Naive B cell (primary cell): ENCODE data around the gene ABCC6. TPM values are rescaled to one million over a fixed set of nuclear protein-coding genes. Genes with fewer than 3 reads are reported as not detected.
"Not testable (repeated sequence)": the region's sequence is repeated elsewhere in the genome, so short reads cannot be mapped to it uniquely, and the experiment has no call there.

Source experiments
- ATAC-seq, 2 donors: fragments of 150-1000 bp; cut with Tn5 transposase; 2 replicates each; pipeline ENCODE4 v1.10.0; 2021; ENCODE audit warnings: low read depth in 2 of 2, mild to moderate bottlenecking in 2 of 2, moderate library complexity in 2 of 2
- DNase-seq: peaks from one replicate; pipeline ENCODE4 v3.0.0; 2022
- H3K27ac Mint-ChIP-seq, 6 donors: one replicate each; pipeline ENCODE4 v1.8.0; 2020 to 2022; ENCODE audit warnings: mild to moderate bottlenecking in 6 of 6, mixed read lengths in 6 of 6, moderate library complexity in 5 of 6, inconsistent platforms in 2 of 6
- H3K27me3 Mint-ChIP-seq, 3 donors: one replicate each; pipeline ENCODE4 v1.8.0; 2021 to 2022; ENCODE audit warnings: mixed read lengths in 3 of 3, mild to moderate bottlenecking in 1 of 3
- H3K36me3 Mint-ChIP-seq, 2 donors: one replicate each; pipeline ENCODE4 v1.8.0; 2020 to 2022; ENCODE audit warnings: mixed read lengths in 2 of 2, inconsistent platforms in 1 of 2, mild to moderate bottlenecking in 1 of 2
- H3K4me1 Mint-ChIP-seq, 3 donors: one replicate each; pipeline ENCODE4 v1.8.0; 2020 to 2022; ENCODE audit warnings: mixed read lengths in 3 of 3, inconsistent platforms in 1 of 3, mild to moderate bottlenecking in 1 of 3, moderate library complexity in 1 of 3
- H3K4me3 Mint-ChIP-seq, 8 donors: one replicate each; pipeline ENCODE4 v1.8.0; 2020 to 2022; ENCODE audit warnings: mild to moderate bottlenecking in 8 of 8, mixed read lengths in 8 of 8, moderate library complexity in 8 of 8, inconsistent platforms in 2 of 8
- H3K9me3 Mint-ChIP-seq, 7 donors: one replicate each; pipeline ENCODE4 v1.8.0; 2020 to 2022; ENCODE audit warnings: mixed read lengths in 7 of 7, mild to moderate bottlenecking in 5 of 7, inconsistent platforms in 2 of 7, moderate library complexity in 1 of 7
- polyA plus RNA-seq, 6 donors: library from polyadenylated mRNA; unstranded; fragments of 300-500 nt; fragmentation: Illumina TruSeq; gene quantifications; one replicate each; pipeline ENCODE4 v1.2.3, GENCODE V29; 2021; ENCODE audit warnings: low read depth in 6 of 6

ABCC6 gene
- under 1 TPM in 2 of 6 donors, not detected in 4; 0.09 to 0.26 TPM for polyA plus RNA-seq

DNA sequence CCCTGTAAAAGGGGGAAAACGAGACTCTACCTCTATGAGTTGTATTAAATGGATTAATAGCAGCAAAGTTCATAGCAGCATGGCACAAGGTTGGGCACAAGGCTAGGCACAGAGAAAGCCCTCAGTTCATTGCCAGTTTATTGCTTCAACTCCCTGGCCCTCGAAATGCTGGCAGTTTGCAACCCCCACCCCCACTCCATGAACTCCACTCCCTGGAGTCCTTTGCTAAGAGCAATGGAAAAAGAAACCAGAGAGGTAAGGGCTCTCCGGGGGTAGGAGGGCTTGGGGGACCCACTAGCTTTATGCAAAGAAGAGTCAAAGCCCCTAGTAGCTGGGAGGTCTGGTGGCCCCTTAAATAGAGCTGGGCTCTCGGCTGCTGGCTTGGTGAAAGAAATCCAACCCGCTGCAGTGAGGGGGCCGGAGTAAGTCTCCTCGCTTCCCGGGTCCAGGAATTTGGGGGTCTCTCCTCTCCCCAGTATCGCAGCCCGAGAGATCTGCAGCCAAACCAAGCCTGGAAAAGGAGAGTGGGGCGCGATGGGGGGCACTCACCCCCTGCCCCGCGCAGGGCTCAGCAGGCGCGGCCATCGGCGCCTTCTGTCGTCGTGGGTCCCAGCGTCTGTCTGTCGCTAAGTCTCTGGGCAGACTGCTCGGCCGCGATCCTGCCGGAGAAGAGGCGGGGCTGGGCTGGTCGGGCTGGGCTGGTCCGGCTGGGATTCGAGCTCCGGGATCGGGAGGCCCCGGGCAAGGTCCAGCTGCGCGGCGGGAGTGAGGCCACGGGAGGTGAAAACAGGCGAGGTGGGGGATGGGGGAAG lies at the start of gene ABCC6:
ABCC6 (minus strand) TSS at position 645 of the 812 bp plus-strand sequence; CDS start at position 585, 60 bp downstream.
- H3K4me3 Mint-ChIP-seq = peak within 1 kb of the TSS in 5 of 8 donors; percentile 15 to 71 (median 30)
- not testable (repeated sequence) for DNase-seq

DNA sequence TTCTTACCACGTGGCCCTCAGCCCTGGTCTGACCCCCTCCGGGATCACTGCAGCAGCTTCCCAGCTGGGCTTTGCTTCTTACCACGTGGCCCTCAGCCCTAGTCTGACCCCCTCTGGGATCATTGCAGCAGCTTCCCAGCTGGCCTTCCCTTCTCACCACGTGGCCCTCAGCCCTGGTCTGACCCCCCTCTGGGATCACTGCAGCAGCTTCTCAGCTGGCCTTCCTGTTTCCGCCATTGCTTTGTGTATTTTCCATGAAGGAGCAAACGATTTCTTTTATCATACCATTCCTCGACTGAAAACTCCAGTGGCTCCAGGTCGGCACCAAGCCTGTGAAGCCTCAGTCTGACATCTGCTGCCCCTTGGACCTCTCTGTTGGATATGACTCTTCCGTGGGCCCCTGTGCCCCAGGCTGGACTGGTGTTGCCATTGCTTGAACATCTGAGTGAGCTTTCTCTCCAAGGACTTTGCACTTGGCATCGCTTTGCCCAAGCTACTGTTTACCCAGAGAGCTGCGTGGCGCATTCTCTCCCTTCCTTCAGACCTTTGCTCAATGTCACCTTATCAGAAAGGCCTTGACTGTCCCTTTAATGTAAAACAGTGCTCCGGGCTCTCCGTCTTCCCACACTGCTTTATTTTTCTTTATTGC lies 49.4 kb upstream of the ABCC6 start:
- not testable (repeated sequence) for ATAC-seq, H3K4me3 Mint-ChIP-seq, H3K27ac Mint-ChIP-seq, H3K4me1 Mint-ChIP-seq, H3K36me3 Mint-ChIP-seq, DNase-seq, H3K27me3 Mint-ChIP-seq, H3K9me3 Mint-ChIP-seq

More for the DNA sequence above, at the start of gene ABCC6:
- ATAC-seq = peak in 1 of 2 donors; percentile 35
- not testable (repeated sequence) for H3K27ac Mint-ChIP-seq, H3K36me3 Mint-ChIP-seq, H3K9me3 Mint-ChIP-seq, H3K27me3 Mint-ChIP-seq, H3K4me1 Mint-ChIP-seq

DNA sequence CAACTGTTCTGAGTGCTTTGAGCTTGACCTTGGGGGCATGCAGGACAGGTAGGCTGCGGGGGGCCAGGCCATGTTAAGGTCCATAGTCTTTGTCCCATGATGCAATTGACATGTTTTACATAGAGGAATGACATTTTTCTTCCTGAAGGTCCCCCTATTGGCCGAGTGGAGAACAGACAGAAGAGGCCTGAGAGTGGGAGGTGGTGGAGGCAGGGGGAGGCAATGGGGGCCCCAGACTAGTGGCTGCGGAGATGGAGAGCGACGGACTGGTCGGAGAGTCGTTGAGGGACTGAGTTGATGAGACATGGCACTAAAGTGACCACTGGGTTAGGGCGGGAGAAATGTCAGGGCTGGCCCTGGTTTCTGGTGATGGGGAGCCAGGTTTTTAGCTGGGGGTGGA lies 48.4 kb upstream of the ABCC6 start:
- H3K4me1 Mint-ChIP-seq, DNase-seq, H3K9me3 Mint-ChIP-seq, H3K27me3 Mint-ChIP-seq, H3K36me3 Mint-ChIP-seq, ATAC-seq, H3K27ac Mint-ChIP-seq, H3K4me3 Mint-ChIP-seq: not testable (repeated sequence)

DNA sequence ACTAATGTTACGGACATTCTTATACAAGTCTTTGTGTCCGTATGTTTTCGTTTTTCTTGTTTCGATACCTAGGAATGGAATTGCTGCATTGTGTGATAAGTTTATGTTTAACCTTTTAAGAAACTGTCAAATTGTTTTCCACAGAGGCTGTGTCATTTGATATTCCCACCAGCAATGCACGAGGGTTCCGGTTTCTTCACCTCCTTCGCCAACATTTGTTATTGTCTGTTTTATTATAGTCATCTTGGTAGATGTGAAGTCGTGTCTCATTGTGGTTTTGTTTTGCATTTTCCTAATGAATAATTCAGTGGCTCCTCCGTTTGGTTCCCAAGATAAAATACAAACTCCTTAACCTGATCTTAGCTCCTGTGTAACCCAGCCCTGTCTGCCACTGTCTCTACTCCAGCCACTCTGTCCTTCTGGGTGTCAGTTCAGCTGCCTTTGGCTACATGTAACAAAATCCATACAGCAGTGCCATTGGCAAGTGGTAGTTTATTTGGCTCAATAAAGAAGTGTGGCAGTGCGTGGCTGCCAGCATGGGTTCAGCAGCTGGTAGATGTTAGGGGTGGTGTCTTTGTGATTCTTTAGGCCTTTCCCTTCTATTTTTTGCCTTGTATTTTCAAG lies 45.0 kb upstream of the ABCC6 start:
- not testable (repeated sequence) for H3K27me3 Mint-ChIP-seq, H3K27ac Mint-ChIP-seq, H3K36me3 Mint-ChIP-seq, H3K9me3 Mint-ChIP-seq, H3K4me1 Mint-ChIP-seq, DNase-seq, ATAC-seq, H3K4me3 Mint-ChIP-seq

DNA sequence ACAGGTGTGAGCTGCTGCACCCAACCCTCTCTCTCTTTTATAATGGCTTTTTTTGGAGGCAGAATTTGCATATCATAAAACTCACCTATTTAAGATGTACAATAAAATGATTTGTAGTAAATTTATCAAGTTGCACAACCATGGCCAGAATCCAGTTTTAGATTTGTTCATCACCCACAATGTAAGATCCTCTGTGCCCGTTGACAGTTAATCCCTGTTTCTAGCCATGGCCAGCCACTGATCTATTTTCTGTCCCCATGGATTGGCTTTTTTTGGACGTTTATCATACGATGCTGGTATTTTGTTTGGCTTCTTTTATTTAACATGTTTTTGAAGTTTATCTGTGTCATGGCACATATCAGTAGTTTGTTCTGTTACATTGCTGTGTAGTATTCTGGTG lies 44.4 kb upstream of the ABCC6 start:
- H3K27ac Mint-ChIP-seq, H3K9me3 Mint-ChIP-seq: not testable (repeated sequence)

DNA sequence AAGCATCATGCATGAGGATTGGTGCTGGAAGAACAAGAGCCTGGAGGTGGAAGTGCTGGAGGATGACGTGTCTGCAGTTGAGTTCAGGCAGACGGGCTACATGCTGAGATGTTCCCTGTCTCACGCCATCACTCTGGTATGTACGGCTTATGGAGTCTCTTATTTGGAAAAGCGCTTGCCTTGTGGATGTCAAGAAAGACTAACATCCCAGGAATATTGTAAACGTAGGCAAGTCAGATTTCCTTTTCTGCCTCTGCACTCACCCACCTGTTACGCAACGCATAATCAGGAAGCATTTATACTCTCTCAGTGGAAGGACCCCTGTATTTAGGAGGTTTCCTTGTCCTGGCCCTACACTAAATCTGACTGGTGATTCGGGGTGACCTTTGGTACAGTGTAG lies 41.8 kb upstream of the ABCC6 start:
- ATAC-seq = not testable (repeated sequence)

More for the DNA sequence above, 44.4 kb upstream of the ABCC6 start:
- not testable (repeated sequence) for H3K27me3 Mint-ChIP-seq, DNase-seq, H3K4me3 Mint-ChIP-seq, H3K36me3 Mint-ChIP-seq, ATAC-seq, H3K4me1 Mint-ChIP-seq

DNA sequence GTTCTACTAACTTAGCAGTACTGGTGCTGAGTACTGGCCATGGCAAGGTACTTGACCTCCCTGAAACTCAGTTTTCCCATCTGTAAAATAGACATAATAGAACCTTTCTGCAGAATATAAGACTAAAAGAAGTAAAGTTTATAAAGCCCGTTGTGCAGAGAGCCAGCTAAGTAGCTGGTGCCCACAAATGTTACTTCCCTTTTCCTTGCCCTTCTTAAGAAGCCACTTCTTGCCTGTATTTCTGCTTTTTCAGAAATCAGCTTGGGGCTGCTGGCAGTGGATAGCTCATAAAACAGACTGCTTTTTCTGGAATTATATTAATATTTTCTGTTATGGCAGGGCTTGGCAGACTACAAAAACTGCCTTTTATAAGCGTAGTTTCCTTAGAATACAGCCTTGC lies 40.7 kb upstream of the ABCC6 start:
- H3K27me3 Mint-ChIP-seq, H3K4me3 Mint-ChIP-seq, H3K9me3 Mint-ChIP-seq, H3K4me1 Mint-ChIP-seq, H3K36me3 Mint-ChIP-seq, DNase-seq, H3K27ac Mint-ChIP-seq: not testable (repeated sequence)
- peak in 1 of 2 donors; percentile 43 for ATAC-seq

More for the DNA sequence above, 41.8 kb upstream of the ABCC6 start:
- not testable (repeated sequence) for H3K27ac Mint-ChIP-seq, H3K9me3 Mint-ChIP-seq, H3K4me1 Mint-ChIP-seq, H3K36me3 Mint-ChIP-seq, DNase-seq, H3K27me3 Mint-ChIP-seq, H3K4me3 Mint-ChIP-seq

DNA sequence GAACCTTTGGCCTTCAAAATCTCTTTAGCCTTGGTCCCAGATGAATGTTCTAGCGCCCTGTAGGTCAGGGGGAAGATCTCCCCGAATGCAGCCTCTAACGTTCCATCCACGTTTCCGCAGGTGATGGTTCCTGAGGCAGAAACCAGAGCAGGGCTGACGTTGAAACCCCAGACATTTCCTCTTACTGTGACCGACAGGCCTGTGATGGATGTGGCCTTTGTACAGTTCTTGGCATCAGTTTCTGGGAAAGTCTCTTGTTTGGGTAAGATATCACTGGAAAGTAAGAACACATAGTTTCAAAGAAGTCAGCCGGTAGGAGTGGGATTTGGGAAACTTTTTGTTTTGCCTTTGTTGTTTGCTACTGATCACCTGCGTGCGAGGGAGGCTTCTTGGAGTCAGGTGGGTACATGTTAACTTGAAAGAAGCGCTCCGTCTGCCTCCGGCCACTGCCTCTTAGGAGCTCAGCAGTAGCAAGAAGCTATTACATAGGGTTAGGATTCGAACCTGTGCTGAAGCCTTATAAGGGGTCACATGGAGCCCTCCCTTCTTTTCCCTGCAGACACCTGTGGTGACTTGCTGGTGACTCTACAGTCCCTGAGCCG lies 39.8 kb upstream of the ABCC6 start:
- not testable (repeated sequence) for ATAC-seq, H3K4me1 Mint-ChIP-seq, DNase-seq, H3K36me3 Mint-ChIP-seq, H3K27ac Mint-ChIP-seq, H3K27me3 Mint-ChIP-seq, H3K9me3 Mint-ChIP-seq
- H3K4me3 Mint-ChIP-seq = peak overlapping the region in 1 of 8 donors; percentile 42

DNA sequence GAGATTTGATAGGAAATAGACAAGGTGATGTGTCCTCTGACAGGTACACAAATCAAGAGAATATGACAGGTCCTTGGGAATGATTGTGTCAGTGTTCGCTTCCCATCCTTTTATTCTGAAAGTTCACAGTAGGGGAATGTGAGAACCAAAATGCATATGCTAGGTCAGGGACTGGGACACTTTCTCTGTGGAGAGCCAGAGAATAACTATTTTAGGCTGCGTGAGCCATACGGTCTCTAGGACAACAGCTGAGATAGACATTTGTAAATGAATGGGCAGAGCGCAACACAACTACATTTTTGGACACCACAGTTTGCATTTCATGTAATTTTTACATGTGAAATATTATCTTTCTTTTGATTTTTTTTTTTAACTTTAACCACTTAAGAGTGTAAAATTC lies 36.7 kb upstream of the ABCC6 start:
- not testable (repeated sequence) for H3K4me3 Mint-ChIP-seq, H3K27ac Mint-ChIP-seq

DNA sequence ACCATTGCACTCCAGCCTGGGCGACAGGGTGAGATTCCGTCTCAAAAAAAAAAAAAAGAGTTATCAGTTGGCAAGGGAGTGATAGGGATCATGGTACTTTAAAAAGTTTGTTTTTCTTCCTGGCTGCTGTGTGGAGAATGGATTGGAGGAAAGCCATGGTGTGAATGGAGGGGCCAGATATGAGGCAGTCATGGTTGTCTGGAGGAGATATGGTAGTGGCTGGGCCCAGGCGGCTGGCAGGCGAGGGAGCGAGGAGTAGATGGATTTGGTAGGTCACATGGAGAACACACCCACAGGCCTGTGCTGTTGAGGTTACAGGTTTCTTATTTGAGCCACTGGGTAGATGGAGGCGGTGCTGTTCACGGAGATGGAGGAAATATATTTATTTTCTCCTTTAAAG lies 35.5 kb upstream of the ABCC6 start:
- not testable (repeated sequence) for H3K4me1 Mint-ChIP-seq, DNase-seq, H3K27me3 Mint-ChIP-seq, H3K36me3 Mint-ChIP-seq, H3K4me3 Mint-ChIP-seq, H3K9me3 Mint-ChIP-seq, H3K27ac Mint-ChIP-seq, ATAC-seq

More for the DNA sequence above, 36.7 kb upstream of the ABCC6 start:
- ATAC-seq, DNase-seq, H3K27me3 Mint-ChIP-seq, H3K36me3 Mint-ChIP-seq, H3K4me1 Mint-ChIP-seq, H3K9me3 Mint-ChIP-seq: not testable (repeated sequence)

DNA sequence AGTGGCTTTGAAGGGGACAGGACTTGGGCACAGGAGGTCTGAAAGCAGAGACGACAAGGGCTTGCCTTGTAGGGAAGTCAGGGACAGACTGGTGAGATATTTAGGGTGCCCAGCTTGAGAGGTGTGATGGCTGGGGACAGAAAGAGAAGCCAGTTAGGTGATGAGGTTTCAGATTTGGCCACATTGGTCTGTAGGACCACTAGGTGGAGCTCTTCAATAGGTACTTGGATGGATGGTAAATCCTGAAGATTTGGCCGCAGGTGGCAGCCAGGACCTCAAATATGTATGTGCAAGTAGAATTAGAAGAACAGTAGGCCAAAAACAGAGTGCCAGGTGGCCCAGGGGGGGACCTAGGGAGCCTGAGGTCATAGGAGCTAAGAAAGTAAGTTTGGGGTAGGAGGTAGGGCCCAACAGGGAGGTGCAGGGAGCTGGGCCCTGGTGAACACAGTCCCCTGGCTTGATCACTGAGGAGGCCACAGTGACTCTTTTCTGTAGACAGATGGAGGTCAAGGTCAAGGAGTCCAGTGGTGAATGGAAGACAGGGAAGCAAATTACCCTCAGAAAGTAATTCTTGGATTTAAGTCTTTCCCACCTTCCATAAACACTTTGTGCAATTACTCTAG lies 34.1 kb upstream of the ABCC6 start:
- not testable (repeated sequence) for DNase-seq, H3K27me3 Mint-ChIP-seq, H3K4me1 Mint-ChIP-seq, H3K36me3 Mint-ChIP-seq, H3K4me3 Mint-ChIP-seq, H3K27ac Mint-ChIP-seq, H3K9me3 Mint-ChIP-seq, ATAC-seq

DNA sequence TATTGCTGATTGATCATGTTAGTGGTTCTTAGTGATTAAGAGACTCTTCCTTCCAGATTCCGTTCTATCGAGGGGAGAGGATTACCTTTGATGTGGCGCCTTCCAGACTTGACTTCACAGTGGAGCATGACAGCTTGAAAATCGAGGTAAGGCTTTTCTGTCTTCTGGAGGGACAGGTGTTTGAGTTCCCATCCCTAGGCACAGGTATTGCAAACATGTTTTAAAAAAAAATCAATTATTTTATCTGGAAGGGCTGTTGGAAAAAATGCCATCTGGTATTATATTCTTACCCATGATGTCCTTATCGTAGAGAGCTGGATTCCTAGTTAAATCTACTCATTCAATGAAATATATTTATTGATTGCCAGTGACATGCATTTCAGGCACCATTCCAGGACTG lies 29.1 kb upstream of the ABCC6 start:
- not testable (repeated sequence) for H3K4me1 Mint-ChIP-seq, ATAC-seq, H3K36me3 Mint-ChIP-seq, DNase-seq, H3K9me3 Mint-ChIP-seq, H3K4me3 Mint-ChIP-seq, H3K27ac Mint-ChIP-seq, H3K27me3 Mint-ChIP-seq

DNA sequence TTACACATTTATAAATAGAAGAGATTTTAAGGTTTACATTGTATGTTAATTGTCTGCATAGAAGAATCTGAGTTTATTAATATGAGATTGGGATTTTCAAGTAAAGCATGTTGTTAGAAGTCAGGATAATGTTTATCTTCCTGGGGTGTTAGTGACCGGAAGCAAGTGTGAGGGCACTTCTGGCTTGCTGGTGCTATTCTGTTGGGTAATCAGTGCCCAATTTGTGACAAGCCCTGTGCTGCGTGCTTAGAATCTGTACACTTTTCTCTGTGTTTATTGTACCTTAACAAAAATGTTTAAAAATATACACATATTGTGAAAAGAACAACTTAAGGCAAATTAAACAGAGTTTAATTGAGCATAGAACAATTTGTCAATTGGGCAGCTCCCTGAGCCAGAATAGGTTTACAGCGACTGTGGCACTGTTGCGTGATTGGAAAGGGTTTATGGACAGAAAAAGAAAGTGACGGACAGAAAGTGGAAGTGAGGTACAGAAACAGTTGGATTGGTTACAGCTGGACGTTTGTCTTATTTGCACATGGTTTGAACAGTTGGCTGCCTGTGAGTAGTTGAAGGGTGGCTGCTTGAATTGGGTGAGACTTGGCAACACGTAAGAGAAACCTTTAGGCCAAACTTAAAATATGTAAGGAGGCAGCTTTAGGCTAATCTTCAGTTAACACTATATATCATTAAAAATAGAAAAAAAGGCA lies 26.5 kb upstream of the ABCC6 start:
- H3K9me3 Mint-ChIP-seq, H3K27ac Mint-ChIP-seq, H3K36me3 Mint-ChIP-seq, H3K27me3 Mint-ChIP-seq, DNase-seq, H3K4me1 Mint-ChIP-seq, H3K4me3 Mint-ChIP-seq, ATAC-seq: not testable (repeated sequence)
